Ascending aorta (tissue), 2 donors: Measurements from ENCODE around the gene OR2A1. TPM values are rescaled to one million over a fixed set of nuclear protein-coding genes. Genes with fewer than 3 reads are reported as not detected.
"Not testable (repeated sequence)": the region's sequence is repeated elsewhere in the genome, so short reads cannot be mapped to it uniquely, and the experiment has no call there.

ENCODE experiments used
- DNase-seq, 2 donors: peaks; one replicate each; pipeline ENCODE4 v3.0.0-alpha.2; 2019; ENCODE audit warnings: low spot score in 2 of 2
- H3K27ac ChIP-seq, 2 donors: fragments of 200-600 bp; sonication (generic); one replicate each; pipeline ENCODE4 v1.5.1; 2016 to 2017; ENCODE audit warnings: mild to moderate bottlenecking in 1 of 2
- H3K27me3 ChIP-seq: fragments of 200-600 bp; sonication (generic); one replicate; pipeline ENCODE4 v1.5.1; 2017
- H3K36me3 ChIP-seq, 2 donors: fragments of 200-600 bp; sonication (generic); one replicate each; pipeline ENCODE4 v1.5.1; 2016
- H3K4me1 ChIP-seq, 2 donors: fragments of 200-600 bp; sonication (generic); one replicate each; pipeline ENCODE4 v1.5.1; 2016 to 2017; ENCODE audit warnings: mild to moderate bottlenecking in 1 of 2
- H3K4me3 ChIP-seq, 2 donors: fragments of 200-600 bp; sonication (generic); one replicate each; pipeline ENCODE4 v1.5.1; 2016 to 2017; ENCODE audit warnings: mild to moderate bottlenecking in 1 of 2
- H3K9me3 ChIP-seq, 2 donors: fragments of 200-600 bp; sonication (generic); one replicate each; pipeline ENCODE4 v1.5.1; 2016
- intact Hi-C: fragments of 100-400 bp; cut with DNase I; formaldehyde crosslinking; loops from one replicate; pipeline ENCODE4 v1.15.1; 2023
- total RNA-seq: library from RNA; depleted of rRNA; stranded (reverse); fragments of >200 nt; gene quantifications from one replicate; pipeline ENCODE4 v1.1.0, GENCODE V29; 2016

The OR2A1 gene, protein sequence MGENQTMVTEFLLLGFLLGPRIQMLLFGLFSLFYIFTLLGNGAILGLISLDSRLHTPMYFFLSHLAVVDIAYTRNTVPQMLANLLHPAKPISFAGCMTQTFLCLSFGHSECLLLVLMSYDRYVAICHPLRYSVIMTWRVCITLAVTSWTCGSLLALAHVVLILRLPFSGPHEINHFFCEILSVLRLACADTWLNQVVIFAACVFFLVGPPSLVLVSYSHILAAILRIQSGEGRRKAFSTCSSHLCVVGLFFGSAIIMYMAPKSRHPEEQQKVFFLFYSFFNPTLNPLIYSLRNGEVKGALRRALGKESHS
- total RNA-seq: not detected

DNA sequence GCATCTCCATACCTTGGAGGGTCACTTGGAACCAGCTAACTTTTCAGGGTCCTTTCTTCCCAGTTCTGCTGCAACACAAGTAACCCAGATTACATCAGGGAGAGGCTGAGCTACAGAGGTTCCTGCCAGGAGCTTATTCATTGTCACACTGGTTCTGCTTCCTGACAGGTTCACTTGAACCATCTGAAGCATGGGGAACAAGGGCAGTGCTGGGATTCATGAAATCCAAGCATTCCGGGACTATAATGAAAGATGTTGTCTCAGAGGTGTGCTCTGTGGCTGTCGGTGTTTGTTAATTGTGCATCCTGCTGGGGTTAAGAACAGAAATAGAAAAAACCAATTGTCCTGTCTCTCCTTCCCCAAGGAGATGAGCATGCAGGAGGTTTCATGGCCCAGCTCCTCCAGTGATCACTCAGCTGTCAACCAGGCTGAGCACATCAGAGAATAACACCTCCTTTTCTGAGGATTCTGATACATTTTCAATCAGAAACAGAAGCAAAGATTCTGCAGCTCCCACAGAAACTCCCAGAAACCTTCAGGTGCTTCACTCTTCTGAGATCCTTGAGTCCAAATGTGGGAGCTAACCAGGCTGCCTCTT lies at the start of gene OR2A1:
Gene OR2A1 (plus strand): TSS at position 548 of the 598 bp plus-strand sequence. CDS start 5,706 bp downstream, outside the sequence.
- H3K9me3 ChIP-seq, intact Hi-C loops, H3K4me1 ChIP-seq, H3K27ac ChIP-seq, H3K36me3 ChIP-seq, H3K27me3 ChIP-seq, H3K4me3 ChIP-seq, DNase-seq: not testable (repeated sequence)

DNA sequence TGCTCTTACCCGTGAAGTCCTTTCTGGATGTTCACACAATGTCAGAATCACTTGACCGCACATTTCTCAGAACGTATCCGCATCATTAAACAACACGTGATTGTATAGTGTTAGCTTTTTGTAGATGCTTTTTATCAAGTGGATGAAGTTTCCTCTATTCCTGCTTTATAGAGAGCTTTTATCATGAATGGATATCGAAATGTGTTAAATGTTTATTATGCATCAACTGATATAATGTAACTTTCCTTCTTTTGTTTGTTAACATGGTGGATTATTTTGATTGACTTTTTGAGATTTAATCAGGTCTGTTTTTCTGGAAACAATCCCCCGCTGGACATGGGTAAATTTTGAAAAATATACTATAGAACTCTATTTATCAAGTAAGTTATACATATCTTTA lies 47.5 kb upstream of the OR2A1 start, which contains the start of gene OR2A7:
Gene OR2A7 (minus strand): TSS at position 101 of the 400 bp plus-strand sequence. CDS start 5,164 bp downstream, outside the sequence.
- DNase-seq, H3K36me3 ChIP-seq, intact Hi-C loops, H3K4me1 ChIP-seq, H3K4me3 ChIP-seq, H3K27ac ChIP-seq, H3K27me3 ChIP-seq, H3K9me3 ChIP-seq: not testable (repeated sequence)

DNA sequence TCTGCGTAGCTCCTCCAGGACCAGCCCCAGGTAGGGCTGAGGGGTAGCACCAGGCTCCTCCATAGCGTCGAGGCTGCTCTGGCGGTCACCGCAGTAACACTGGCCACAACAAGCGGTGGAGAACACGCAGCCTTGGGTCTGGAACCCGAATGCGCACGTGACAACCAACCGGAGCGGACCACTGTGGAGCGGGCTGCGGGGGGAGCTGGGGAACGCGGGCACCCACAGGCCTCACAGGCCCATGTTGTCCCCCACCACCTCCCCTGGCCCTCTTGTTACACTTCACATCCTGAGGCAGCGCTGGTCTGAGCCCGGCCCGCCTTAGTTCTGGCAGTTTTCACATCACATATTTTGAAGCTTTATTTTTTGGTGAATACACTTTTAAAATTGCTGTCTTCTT lies 43.0 kb upstream of the OR2A1 start, which contains the start of gene CTAGE8:
Gene CTAGE8 (minus strand): TSS at position 101 of the 400 bp plus-strand sequence. CDS start 38 bp downstream, at position 63.
- intact Hi-C loops, DNase-seq, H3K27ac ChIP-seq, H3K36me3 ChIP-seq, H3K4me3 ChIP-seq, H3K9me3 ChIP-seq, H3K4me1 ChIP-seq, H3K27me3 ChIP-seq: not testable (repeated sequence)

DNA sequence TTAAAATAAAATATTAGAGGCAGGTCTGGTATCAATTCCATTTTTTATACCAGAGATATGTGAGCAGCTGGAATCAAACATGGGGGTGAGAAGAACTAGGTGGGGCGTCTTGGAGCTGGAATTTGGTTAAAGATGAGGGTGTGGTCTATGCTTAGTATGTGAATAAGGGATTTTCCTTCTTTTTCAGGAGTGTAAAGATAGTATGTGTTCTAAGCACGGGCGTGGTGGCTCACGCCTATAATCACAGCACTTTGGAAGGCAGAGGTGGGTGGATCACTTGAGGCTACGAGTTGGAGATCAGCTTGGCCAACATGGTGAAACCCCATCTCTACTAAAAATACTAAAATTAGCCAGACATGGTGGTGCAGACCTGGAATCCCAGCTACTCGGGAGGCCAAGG lies 36.9 kb upstream of the OR2A1 start:
- H3K9me3 ChIP-seq, intact Hi-C loops, H3K4me3 ChIP-seq, H3K4me1 ChIP-seq, H3K36me3 ChIP-seq, DNase-seq, H3K27me3 ChIP-seq, H3K27ac ChIP-seq: not testable (repeated sequence)

DNA sequence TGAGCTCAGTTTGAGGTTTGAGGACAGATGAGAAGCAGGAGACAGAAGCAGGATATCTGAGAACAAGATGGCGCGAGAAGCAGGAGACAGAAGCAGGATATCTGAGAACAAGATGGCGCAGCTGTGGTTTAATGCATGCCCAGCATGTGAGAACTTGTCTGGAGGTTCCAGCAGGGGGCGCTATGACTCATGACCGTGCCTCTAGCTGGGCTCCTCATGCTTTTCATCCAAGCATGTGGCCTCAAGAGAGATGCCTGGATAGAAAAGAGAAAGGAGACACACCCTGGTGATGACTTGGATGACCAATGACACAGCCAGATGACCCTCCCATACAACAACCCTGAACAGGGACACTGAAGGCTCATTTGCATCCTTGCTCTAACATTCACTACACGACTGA lies 32.2 kb upstream of the OR2A1 start:
- not testable (repeated sequence) for H3K4me1 ChIP-seq

DNA sequence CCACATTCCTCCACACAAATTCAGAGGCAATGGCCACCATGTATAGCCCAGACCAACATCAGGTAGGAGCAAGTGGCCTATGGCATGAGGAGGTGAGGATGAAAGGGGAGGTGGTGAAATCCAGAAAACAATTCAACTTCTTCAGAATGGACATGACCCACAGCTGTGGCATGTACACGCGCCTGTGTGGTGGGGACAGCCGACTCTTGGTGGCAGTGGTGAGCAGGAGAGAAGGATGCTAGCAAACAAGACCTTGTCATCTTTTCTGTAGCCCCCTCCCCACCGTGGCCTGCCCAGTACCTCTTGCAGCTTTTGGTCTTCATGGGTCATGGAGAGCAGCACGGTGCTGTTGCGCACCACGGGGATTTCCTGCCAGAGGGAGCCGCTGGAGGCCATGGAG lies 30.2 kb upstream of the OR2A1 start:
- H3K4me3 ChIP-seq, H3K4me1 ChIP-seq, H3K9me3 ChIP-seq, H3K27me3 ChIP-seq, H3K27ac ChIP-seq, DNase-seq, H3K36me3 ChIP-seq, intact Hi-C loops: not testable (repeated sequence)

More for the DNA sequence above, 32.2 kb upstream of the OR2A1 start:
- H3K27ac ChIP-seq, intact Hi-C loops, H3K36me3 ChIP-seq, H3K9me3 ChIP-seq, H3K4me3 ChIP-seq, DNase-seq, H3K27me3 ChIP-seq: not testable (repeated sequence)

DNA sequence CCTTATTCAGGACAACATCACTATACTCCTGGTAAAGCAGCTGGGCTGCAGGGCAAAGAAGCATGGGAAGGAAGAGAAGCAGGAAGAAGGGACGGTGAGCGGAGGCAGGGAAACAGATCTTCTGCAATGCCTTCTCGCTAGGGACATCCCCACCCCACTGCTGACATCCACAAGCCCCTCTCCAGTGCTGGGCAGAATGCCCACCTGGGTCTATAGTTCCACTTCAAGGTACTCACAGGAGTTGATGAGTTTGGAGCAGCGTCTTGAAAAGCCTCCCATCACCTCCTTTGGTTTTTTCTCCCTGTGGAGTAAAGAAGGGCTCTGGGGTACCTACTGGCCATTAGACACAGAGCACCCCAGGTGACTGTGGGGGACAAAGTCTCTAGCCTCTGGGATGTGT lies 29.7 kb upstream of the OR2A1 start:
- H3K27me3 ChIP-seq, H3K4me1 ChIP-seq, intact Hi-C loops, DNase-seq, H3K27ac ChIP-seq, H3K9me3 ChIP-seq, H3K4me3 ChIP-seq, H3K36me3 ChIP-seq: not testable (repeated sequence)

DNA sequence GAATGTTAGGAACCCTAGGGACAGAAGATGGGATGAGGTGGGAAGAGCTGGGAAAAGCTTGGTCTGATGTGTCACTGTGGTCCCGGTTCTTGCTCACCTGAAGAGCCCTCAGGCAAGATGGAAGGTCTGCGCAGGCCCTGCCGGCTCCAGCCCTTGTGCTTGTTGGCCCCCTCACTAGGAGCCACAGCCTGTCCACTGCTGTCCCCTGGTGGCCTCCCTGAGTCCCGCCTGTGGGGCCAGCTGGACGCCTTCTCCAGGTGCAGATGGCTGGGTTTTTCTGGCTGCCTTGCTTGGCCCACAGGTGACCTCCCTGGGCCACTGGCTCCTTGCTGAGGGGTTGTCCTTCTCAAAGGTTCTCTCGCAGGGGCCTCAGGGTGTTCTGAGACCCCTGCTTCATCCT lies 28.5 kb upstream of the OR2A1 start:
- DNase-seq, H3K4me1 ChIP-seq, H3K27ac ChIP-seq: not testable (repeated sequence)

DNA sequence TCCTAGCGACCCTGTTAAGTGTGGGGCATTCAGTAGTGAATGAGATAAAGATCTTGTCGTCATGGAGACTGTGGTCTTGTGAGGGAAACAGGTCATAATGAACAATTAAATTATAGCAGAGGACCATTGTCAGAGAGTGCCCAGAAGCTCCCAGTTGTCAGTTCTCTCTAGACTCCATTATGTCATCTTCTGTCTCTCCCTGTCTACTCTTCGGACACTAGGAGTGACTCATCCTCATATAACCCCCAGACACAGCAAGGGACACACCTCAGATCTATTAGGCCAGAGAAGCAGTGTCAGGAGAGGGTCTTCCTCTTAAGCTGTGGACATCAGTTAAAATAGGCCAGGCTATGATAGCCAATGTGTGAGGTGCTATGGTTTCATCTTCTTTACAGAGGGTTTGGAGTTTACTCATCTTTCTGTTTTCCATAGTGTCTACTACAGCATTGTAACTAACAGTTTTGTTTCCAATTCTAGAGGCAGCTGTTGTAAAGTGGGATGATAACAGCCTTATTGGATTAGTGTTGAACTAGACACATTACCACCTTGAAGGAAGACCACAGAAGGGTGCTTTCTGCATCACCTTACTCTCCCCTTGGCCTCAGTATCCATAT lies 24.9 kb upstream of the OR2A1 start:
- H3K4me1 ChIP-seq, H3K36me3 ChIP-seq, intact Hi-C loops, H3K4me3 ChIP-seq, H3K9me3 ChIP-seq, H3K27ac ChIP-seq, H3K27me3 ChIP-seq, DNase-seq: not testable (repeated sequence)

More for the DNA sequence above, 28.5 kb upstream of the OR2A1 start:
- H3K36me3 ChIP-seq, H3K9me3 ChIP-seq, intact Hi-C loops, H3K27me3 ChIP-seq, H3K4me3 ChIP-seq: not testable (repeated sequence)

DNA sequence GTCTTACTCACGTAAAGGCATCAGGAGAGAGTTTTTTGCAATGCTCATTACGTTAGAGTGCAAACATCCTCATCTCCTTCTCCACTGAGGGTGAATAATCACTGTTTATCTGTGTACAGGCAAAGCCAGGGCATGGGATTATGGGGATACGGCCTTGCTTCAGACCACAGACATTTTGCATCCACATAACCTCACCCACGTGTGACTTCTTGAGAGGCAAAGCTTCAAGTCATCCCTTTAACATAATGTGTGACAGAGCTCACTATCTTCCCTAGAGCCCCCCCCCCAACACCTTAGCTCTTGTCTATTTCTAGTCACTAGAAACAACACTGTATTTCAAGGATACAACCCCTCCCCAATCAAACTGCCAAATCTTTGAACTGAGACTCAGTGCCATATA lies 20.6 kb upstream of the OR2A1 start:
- H3K4me3 ChIP-seq, intact Hi-C loops, H3K27me3 ChIP-seq, H3K4me1 ChIP-seq, H3K36me3 ChIP-seq, H3K27ac ChIP-seq, DNase-seq, H3K9me3 ChIP-seq: not testable (repeated sequence)

DNA sequence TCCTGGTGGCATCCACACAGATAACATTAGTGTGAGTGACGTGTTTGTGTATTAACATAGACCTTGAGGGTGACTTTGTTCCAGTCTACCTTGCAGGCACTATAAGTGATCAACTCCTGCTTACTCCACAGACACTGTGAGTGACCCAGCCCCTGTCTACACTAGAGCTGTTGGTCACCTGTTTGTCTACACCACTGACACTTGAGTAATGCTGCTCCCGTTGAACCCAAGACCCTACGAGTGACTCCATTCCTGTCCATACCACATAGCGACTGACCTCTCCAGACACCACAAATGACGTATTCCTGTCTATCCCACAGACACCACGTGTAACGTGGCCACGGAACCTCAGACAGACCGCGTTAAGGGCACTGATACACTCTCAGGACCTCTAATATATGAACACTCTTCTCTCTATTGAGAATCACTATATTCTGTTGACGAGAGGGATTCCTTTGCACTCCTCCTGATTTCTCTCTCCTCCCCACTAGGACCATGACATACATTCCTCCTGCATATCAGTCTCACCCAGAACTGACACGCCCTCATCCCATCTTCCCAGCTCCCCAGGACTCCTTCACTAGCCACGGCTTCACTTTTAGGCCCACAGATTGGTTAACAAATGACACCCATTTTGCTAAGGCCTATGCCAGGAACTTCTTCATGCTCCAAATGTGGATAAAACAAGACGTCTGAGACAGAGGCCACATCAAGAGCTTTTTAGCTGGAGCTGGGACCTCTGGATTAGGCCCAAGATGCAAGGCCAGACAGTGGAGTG lies 19.6 kb upstream of the OR2A1 start:
- DNase-seq, H3K4me3 ChIP-seq, H3K4me1 ChIP-seq, intact Hi-C loops, H3K27me3 ChIP-seq, H3K27ac ChIP-seq, H3K36me3 ChIP-seq, H3K9me3 ChIP-seq: not testable (repeated sequence)

DNA sequence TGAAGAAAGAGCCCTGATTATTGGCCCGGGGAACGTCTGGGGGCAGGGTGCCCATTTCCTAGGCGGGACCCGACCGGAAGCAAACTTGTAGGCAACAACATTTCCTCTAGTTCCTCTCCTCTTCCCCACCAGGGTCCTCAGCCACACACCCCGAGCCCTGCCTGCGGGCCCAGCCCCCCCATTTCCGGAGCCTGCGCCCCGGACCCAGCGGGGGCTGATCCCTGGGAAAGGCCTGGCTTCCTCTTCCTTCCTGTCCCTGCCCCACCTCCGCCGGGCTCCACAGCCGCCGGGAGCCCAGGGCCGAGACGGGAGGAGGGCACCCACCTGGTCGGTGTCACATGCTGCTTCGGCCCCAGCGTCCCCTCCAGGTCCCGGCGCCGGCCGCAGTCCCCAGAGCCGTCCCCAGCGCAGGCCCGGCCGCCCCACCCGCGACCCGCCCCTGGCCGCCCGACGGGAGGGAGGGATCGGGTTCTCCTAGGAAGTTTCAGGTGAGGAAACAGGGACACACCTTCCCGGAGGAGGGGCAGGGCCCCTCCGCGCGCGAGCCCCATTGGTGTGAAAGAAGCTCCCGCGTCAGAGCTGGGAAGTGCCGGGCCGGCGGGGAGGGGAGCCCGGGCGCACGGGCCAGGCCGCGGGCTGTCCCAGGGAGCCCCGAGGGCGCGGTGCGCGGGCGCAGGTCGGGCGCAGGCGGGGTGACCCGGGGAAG lies 18.3 kb upstream of the OR2A1 start:
- intact Hi-C loops, DNase-seq, H3K4me3 ChIP-seq: not testable (repeated sequence)

DNA sequence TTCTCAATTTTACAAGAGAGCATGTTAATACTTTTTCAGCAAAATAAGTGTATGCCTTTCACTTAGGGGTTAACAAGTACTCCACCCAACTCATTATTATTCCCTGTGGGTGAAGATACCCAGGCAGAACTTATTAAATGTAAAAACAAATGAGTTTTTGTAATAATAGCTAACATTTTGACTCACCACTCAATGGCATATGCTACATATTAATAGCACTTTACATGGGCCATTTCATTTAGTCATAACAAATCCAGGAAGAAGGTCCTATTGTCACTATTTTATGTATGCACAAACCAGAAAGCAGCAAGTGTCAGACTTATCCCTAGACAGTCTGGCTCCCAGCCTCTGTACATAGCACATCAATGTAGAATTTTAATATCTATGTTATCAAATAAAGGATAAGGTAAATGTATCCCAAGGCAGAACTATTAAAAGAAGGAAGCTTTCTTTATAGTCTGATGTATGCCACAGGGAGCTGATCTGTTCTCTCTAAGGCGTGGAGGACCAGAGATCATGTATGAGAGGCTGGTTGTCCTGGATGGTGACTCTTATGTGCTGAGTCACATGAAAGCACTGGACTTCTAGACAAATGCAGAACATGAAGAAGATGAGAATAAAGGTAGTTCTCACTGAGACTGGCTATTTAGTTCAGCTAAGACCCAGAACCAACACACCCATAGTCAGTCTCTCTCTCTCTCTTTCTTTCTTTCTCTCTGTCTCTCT lies 9.5 kb upstream of the OR2A1 start:
- intact Hi-C loops, H3K4me1 ChIP-seq, H3K36me3 ChIP-seq, DNase-seq, H3K4me3 ChIP-seq, H3K9me3 ChIP-seq, H3K27ac ChIP-seq, H3K27me3 ChIP-seq: not testable (repeated sequence)

More for the DNA sequence above, 18.3 kb upstream of the OR2A1 start:
- not testable (repeated sequence) for H3K27me3 ChIP-seq, H3K4me1 ChIP-seq, H3K27ac ChIP-seq, H3K9me3 ChIP-seq, H3K36me3 ChIP-seq
